Measurements from ENCODE around the gene BDKRB2. TPM values are rescaled to one million over a fixed set of nuclear protein-coding genes. Genes with fewer than 3 reads are reported as not detected.

The BDKRB2 gene
- total RNA-seq, 4 donors from 2014 or later: 3.2 to 9.9 (median 5.3) TPM

DNA sequence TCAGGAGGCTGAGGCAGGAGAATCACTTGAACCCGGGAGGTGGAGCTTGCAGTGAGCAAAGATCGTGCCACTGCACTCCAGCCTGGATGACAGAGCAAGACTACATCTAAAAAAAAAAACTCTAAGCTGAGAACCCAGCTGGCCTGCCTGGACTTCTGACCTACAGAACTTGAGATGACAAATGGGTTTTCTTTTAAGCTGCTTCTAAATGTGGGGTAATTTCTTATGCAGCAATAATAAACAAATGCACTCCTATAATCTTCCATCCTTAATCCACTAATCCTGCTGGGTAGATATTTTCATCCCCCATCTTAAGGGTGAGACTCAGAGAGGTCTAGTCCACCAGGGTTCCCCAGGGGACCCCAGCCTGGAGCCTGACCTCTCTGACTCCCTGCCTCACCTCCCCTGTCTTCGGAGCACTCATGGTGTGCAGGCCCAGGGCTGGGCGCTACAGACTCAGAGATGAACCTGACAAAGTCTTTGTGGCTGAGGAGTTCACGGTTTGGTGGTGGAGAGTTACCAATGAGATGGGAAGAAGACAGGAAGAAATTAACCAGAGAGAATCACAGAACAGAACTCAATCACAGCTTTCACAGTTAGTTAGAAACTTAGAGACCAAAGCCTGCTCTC lies 39.7 kb upstream of the BDKRB2 start:
- DNase-seq: no peak
- H3K9me3 ChIP-seq: no peaks in the 10 kb centered on the region
- 82 to 90% methylated on average over 5 of the region's 5 CpGs for WGBS, 2 donors
- H3K27me3 ChIP-seq: no peaks in the 10 kb centered on the region
- H3K27ac ChIP-seq: no peak overlapping the region
- TF ChIP-seq POLR2A (IDR thresholded peaks at IDR 0.05): no peak
- TF ChIP-seq, protein P1, sequence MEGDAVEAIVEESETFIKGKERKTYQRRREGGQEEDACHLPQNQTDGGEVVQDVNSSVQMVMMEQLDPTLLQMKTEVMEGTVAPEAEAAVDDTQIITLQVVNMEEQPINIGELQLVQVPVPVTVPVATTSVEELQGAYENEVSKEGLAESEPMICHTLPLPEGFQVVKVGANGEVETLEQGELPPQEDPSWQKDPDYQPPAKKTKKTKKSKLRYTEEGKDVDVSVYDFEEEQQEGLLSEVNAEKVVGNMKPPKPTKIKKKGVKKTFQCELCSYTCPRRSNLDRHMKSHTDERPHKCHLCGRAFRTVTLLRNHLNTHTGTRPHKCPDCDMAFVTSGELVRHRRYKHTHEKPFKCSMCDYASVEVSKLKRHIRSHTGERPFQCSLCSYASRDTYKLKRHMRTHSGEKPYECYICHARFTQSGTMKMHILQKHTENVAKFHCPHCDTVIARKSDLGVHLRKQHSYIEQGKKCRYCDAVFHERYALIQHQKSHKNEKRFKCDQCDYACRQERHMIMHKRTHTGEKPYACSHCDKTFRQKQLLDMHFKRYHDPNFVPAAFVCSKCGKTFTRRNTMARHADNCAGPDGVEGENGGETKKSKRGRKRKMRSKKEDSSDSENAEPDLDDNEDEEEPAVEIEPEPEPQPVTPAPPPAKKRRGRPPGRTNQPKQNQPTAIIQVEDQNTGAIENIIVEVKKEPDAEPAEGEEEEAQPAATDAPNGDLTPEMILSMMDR (IDR thresholded peaks at IDR 0.05): no peak
- H3K4me1 ChIP-seq: no peaks in the 10 kb centered on the region
- intact Hi-C loops (cut with DNase I): no loop called here
- H3K4me3 ChIP-seq (replicated peaks in 1 of 3): no peak overlapping the region
- H3K36me3 ChIP-seq: no peaks in the 10 kb centered on the region

DNA sequence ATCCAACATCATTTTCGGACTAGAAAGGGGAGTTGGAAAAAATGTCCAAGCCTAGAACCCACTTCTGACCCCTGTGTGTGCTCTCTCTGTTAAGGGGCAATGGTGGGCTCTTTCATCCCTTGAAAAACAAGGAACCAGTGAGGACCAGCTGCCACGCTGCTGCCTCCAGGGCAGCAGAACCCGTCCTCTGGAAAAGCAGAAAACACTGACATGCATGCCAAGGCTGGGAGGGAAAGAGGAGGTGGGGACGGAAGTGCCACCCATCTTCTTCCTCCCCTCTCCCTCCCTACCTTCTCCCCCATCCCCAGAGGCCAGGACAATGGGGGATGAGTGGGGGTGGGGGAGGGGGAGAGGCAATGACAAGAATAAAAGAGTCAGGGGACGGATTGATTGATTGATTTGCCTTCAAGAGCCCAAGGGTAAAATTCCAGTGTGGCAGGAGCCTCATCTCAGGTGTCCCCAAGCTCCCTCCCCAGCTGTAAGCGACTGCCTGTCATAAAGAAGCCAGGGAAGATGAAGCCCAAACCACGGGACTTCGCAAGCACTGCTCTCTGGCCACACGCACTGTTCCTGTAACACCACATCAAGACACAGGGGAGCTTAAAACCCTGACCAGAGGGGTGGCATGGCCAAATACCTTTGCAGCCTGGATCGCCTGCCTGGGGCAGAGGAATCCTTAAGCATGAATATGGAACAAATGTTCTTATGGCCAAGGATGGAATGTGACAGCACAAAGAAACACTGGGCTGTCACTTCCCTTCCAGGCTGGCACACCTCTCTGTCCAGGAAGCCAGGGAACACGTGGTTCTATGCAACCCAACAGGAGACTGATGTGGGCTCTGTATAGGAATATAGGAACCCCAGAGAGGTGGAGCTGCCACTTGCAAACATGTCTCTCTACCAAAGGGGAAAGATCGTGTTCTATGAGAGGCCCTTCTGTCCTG lies 38.9 kb upstream of the BDKRB2 start:
- Histone ChIP-seq H3K27ac (no peak overlapping the region), H3K4me1 (no peaks in the 10 kb centered on the region), H3K27me3 (no peaks in the 10 kb centered on the region), H3K9me3 (no peaks in the 10 kb centered on the region), H3K4me3 (replicated peaks in 1 of 3) (no peak overlapping the region), H3K36me3 (no peaks in the 10 kb centered on the region)
- intact Hi-C loops (cut with DNase I): no loop called here
- 78 to 80% methylated on average over 12 of the region's 12 CpGs for WGBS, 2 donors
- TF ChIP-seq, protein P1 (IDR thresholded peaks at IDR 0.05): no peak
- TF ChIP-seq POLR2A (IDR thresholded peaks at IDR 0.05): no peak
- no peak for DNase-seq

DNA sequence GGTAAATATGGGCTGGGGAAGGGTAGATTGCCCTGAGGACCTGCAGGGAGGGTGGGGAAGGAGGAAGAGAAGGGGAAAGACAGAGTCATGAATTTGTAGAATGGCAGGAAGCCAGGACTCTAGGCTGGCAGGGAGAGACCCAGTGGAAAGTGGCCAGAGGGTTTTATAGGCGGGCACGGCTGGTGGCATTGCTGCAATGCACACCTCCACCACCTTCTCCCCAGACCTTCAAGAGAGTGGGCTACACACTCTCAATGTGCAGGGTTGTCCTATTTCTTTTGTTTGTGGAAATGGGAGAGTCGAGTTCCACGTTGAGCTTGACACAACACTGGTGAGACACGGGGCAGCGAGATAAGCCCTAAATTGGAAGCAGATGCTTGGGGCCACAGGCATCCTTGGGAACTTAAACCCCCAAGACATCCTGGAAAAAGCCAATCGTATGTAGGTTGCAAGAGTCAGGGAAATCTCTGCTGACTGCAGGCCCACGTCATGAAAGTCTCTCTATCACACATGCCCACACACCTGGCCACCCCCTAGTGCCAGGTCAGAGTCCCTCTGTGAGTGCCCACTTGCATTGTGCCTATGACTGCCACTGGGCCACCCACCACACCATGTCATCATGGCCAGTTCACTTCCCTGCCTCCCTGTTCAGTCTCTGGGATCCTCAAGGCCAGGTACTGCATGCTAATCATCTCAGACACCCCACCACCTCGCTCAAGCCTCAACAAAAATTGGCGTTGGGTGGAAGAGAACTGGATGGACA lies 38.0 kb upstream of the BDKRB2 start:
- no peak for DNase-seq
- H3K27ac ChIP-seq: no peak overlapping the region

DNA sequence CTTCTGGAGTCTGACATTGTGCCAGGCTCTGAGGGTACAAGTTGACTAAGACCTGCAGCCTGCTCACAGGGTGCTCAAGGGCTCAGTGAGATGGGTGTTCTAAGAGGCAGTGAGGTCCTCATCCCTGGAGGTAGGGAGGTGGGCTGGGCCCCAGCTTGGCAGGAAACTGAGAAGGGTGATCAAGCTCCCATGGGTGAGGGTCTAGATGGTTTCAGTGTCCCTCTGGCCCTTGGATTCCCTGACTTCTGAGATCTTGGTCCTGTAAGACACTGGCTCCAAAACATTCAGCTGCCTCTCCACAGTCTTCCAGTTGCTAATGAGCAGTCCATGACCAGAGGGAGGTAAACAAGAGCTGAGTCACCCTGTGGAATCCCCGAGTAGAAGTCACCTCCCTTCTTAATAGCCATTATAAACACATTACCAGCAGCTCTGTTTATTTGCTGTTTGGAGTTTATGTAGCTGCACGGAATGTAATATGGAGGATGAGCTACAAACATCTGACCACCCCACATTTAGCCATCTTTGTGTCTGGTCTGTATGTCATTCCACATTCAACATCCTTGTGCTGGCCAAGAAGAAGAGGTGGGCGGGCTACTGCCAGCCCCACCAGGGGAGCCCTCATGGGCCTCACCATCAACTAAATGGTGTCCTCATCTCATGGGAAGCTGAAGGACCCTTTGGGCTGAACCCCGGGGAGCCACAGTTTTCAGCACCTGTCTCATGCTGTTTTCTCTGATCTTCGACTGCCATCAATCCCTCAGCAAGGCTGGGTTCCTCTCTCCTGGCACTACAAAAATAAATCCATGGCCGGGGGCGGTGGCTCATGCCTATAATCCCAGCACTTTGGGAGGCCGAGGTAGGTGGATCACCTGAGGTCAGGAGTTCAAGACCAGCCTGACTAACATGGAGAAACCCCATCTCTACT lies 37.2 kb upstream of the BDKRB2 start:
- intact Hi-C loops (cut with DNase I): no loop called here
- no peaks in the 10 kb centered on the region for H3K36me3 ChIP-seq
- WGBS, 2 donors: 84 to 85% methylated on average over 8 of the region's 8 CpGs
- H3K4me1 ChIP-seq: no peaks in the 10 kb centered on the region
- TF ChIP-seq, protein P1 (IDR thresholded peaks at IDR 0.05): no peak
- no peak for TF ChIP-seq POLR2A (IDR thresholded peaks at IDR 0.05)
- H3K27ac ChIP-seq: no peak overlapping the region
- H3K27me3 ChIP-seq: no peaks in the 10 kb centered on the region
- H3K9me3 ChIP-seq: no peaks in the 10 kb centered on the region
- DNase-seq: no peak
- H3K4me3 ChIP-seq (replicated peaks in 1 of 3): no peak overlapping the region

More for the DNA sequence above, 38.0 kb upstream of the BDKRB2 start:
- H3K27me3 ChIP-seq: no peaks in the 10 kb centered on the region
- no peaks in the 10 kb centered on the region for H3K9me3 ChIP-seq
- H3K4me3 ChIP-seq (replicated peaks in 1 of 3): no peak overlapping the region
- WGBS, 2 donors: 77 to 83% methylated on average over 10 of the region's 10 CpGs
- intact Hi-C loops (cut with DNase I): no loop called here
- H3K36me3 ChIP-seq: no peaks in the 10 kb centered on the region
- no peaks in the 10 kb centered on the region for H3K4me1 ChIP-seq
- TF ChIP-seq, protein P1 (IDR thresholded peaks at IDR 0.05): no peak
- TF ChIP-seq POLR2A (IDR thresholded peaks at IDR 0.05): no peak

Data from thyroid gland (tissue), 4 donors.